Lung (tissue), 12 donors: ENCODE measurements around the gene ADPRH. TPM values are rescaled to one million over a fixed set of nuclear protein-coding genes. Genes with fewer than 3 reads are reported as not detected.

Experiments
- ATAC-seq: fragments of 200-7000 bp; cut with Tn5 transposase; one replicate; pipeline ENCODE4 v1.9.1; 2020; ENCODE audit warnings: moderate number of reproducible peaks; ENCODE audit not compliant: insufficient read depth, low FRiP score
- DNase-seq, 3 donors: peaks; one replicate each; pipeline ENCODE4 v3.0.0-alpha.2; 2013 to 2017
- H3K27ac ChIP-seq, 2 donors: one replicate each; pipeline ENCODE4 v1.5.1; 2013; ENCODE audit warnings: mild to moderate bottlenecking in 2 of 2, moderate library complexity in 2 of 2, control low read depth in 1 of 2, inconsistent platforms in 1 of 2, low read depth in 1 of 2, low read length in 1 of 2
- H3K27me3 ChIP-seq, 3 donors: one replicate each; pipeline ENCODE4 v1.5.1; 2013; ENCODE audit warnings: low read length in 2 of 3; ENCODE audit not compliant: control insufficient read depth in 3 of 3, insufficient read depth in 3 of 3
- H3K36me3 ChIP-seq, 4 donors: one replicate each; pipeline ENCODE4 v1.5.1; 2013; ENCODE audit warnings: low read length in 4 of 4, mild to moderate bottlenecking in 1 of 4, moderate library complexity in 1 of 4; ENCODE audit not compliant: control insufficient read depth in 4 of 4, insufficient read depth in 4 of 4
- H3K4me1 ChIP-seq, 5 donors: one replicate each; pipeline ENCODE4 v1.5.1; 2013; ENCODE audit warnings: low read length in 5 of 5, mild to moderate bottlenecking in 2 of 5, moderate library complexity in 1 of 5; ENCODE audit not compliant: control insufficient read depth in 5 of 5, insufficient read depth in 5 of 5
- H3K4me3 ChIP-seq: one replicate; pipeline ENCODE4 v1.5.1; 2013; ENCODE audit warnings: mild to moderate bottlenecking, control low read depth, moderate library complexity
- H3K9ac ChIP-seq, 2 donors: one replicate each; pipeline ENCODE4 v1.5.1; 2013; ENCODE audit warnings: low read length in 2 of 2, control low read depth in 1 of 2; ENCODE audit not compliant: insufficient read depth in 1 of 2
- H3K9me3 ChIP-seq, 4 donors: one replicate each; pipeline ENCODE4 v1.5.1; 2013; ENCODE audit warnings: low read length in 3 of 4, mild to moderate bottlenecking in 1 of 4, moderate library complexity in 1 of 4; ENCODE audit not compliant: control insufficient read depth in 4 of 4, insufficient read depth in 3 of 4
- CTCF ChIP-seq: IDR thresholded peaks from 2 replicates; pipeline ENCODE4 v1.5.1; 2012; ENCODE audit warnings: mild to moderate bottlenecking; ENCODE audit errors: control extremely low read depth, extremely low read depth
- WGBS, 2 donors: extraction: QIAGEN DNeasy Blood & Tissue Kit; methylation state at CpG; one replicate each; pipeline ENCODE4 v1.1.7; 2013; 5-methylcytosine and 5-hydroxymethylcytosine counted together
- polyA plus RNA-seq, 2 donors: library from polyadenylated mRNA; stranded (reverse); fragments of 200-250 nt; gene quantifications; one replicate each; pipeline ENCODE4 v1.2.1, GENCODE V29; 2013
- total RNA-seq, 2 donors: library from RNA; depleted of rRNA in 1 of 2; stranded (reverse); fragments of >200 nt in 1 of 2; gene quantifications; one replicate each; pipeline ENCODE4 v1.2.1, GENCODE V29; 2014 to 2021
- donor health status: control.
- donor health status: control.
- donor health status: Bipolar disorder and iron deficiency.
- donor health status: healthy.
- donor health status: DM: yes; HTN: yes; CAD: no.

The ADPRH gene
- total and polyA plus RNA-seq, 4 donors: 5.4 to 26.3 (median 14.2) TPM

- TF ChIP-seq CTCF: no peak
- no peaks in the 10 kb centered on the region for H3K27me3 ChIP-seq
- no peak overlapping the region for H3K4me3 ChIP-seq
- DNase-seq (no peak), ATAC-seq (no peak)
- no peak overlapping the region for H3K27ac ChIP-seq
- no peaks in the 10 kb centered on the region for H3K36me3 ChIP-seq
- H3K9ac ChIP-seq: no peak overlapping the region
- no peaks in the 10 kb centered on the region for H3K9me3 ChIP-seq
- WGBS, 2 donors: 85 to 94% methylated on average over 4 of the region's 4 CpGs
- H3K4me1 ChIP-seq: no peaks in the 10 kb centered on the region
Observed at GRCh38 chr3:119569156-119569555, 10.1 kb upstream of the ADPRH start.

- H3K9ac ChIP-seq: no peak overlapping the region
- no peaks in the 10 kb centered on the region for H3K9me3 ChIP-seq
- peak; percentile 66 for ATAC-seq
- no peak overlapping the region for H3K27ac ChIP-seq
- no peaks in the 10 kb centered on the region for H3K36me3 ChIP-seq
- no peaks in the 10 kb centered on the region for H3K27me3 ChIP-seq
- H3K4me3 ChIP-seq: no peak overlapping the region
- no peak for TF ChIP-seq CTCF
- H3K4me1 ChIP-seq: no peaks in the 10 kb centered on the region
- 52 to 71% methylated on average over 5 of the region's 5 CpGs for WGBS, 2 donors
- no peak for DNase-seq
Observed at GRCh38 chr3:119570229-119570628, 9.1 kb upstream of the ADPRH start.

- Histone ChIP-seq H3K36me3 (no peaks in the 10 kb centered on the region), H3K27ac (peak overlapping the region in 1 of 2 donors; percentile 65), H3K9ac (no peak overlapping the region), H3K4me1 (no peaks in the 10 kb centered on the region), H3K4me3 (no peak overlapping the region), H3K27me3 (no peaks in the 10 kb centered on the region), H3K9me3 (no peaks in the 10 kb centered on the region)
- TF ChIP-seq CTCF: no peak
- WGBS, 2 donors: 79 to 94% methylated on average over 1 of the region's 1 CpG
- DNase-seq: no peak
- ATAC-seq: no peak
Observed at GRCh38 chr3:119571230-119571629, 8.1 kb upstream of the ADPRH start.

- WGBS, 2 donors: 67 to 81% methylated on average over 5 of the region's 5 CpGs
- no peaks in the 10 kb centered on the region for H3K27me3 ChIP-seq
- ATAC-seq: no peak
- TF ChIP-seq CTCF: no peak
- H3K4me1 ChIP-seq: no peaks in the 10 kb centered on the region
- no peaks in the 10 kb centered on the region for H3K9me3 ChIP-seq
- no peak for DNase-seq
- H3K27ac ChIP-seq: peak overlapping the region in 1 of 2 donors; percentile 65
- no peak overlapping the region for H3K9ac ChIP-seq
- H3K4me3 ChIP-seq: no peak overlapping the region
- no peaks in the 10 kb centered on the region for H3K36me3 ChIP-seq
Observed at GRCh38 chr3:119571688-119572087, 7.6 kb upstream of the ADPRH start.
